ENCODE measurements around the gene ACP7.
"Not testable (repeated sequence)": the region's sequence is repeated elsewhere in the genome, so short reads cannot be mapped to it uniquely, and the experiment has no call there.

ACP7 gene

GRCh38 chr19:39078436-39079200 lies 5.5 kb upstream of the ACP7 start:
- DNase-seq: no peak

GRCh38 chr19:39080431-39080830 lies 3.7 kb upstream of the ACP7 start:
- DNase-seq: no peak

DNA sequence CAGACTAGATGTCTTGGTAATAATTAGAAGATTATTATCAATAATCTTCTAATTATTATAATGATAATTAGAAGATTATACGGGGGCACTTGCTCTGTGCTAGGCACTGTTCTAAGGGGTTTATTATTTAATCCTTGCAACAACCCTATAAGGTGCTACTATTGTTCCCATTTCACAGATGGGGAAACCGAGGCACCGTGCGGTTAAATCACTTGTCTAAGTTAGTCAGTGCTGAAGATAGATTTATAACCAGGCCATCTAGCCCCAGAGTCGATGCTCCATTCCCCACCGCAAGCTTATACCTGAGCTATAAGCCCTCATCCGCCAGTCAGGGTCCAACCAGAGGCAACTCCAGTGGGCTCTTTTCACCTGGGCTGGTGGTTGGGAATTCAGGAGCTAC lies 2.0 kb upstream of the ACP7 start:
- no peak for DNase-seq

DNA sequence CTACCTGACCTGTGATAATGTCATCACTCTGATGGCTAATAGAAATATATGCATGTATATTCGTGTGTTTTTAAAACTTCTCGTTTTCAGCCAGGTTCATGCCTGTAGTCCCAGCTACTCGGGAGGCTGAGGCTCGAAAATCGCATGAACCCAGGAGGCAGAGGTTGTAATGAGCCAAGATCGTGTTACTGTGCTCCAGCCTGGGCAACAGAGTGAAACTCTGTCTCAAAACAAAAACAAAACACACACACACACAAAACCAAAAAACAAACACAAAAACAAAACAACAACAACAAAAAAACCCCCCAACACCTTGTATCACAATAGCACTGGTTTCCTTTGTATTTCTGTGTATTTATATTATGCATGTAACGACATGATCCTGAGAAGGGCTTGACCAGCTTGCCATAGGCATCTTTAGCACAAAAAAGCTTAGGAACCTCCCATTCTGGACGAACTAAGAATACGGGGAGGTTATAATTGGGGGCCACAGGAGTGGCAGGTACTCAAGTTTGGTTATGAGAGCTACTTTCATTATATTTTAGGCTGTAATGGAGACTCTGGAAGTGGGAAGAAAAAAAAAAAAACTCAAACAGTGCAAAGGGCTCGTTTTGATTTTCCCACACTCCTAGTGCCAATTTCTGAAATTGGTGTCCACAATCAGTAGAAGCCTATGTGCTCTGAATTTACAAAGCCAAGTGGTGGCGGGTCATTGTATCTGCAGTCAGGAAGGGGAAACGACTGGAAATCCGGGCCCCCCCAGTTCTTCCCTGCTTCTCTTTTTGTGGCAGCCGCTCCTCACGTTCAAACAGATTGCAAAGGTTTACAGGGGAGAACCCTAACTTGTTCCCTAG lies 1.2 kb upstream of the ACP7 start:
- no peak for DNase-seq

DNA sequence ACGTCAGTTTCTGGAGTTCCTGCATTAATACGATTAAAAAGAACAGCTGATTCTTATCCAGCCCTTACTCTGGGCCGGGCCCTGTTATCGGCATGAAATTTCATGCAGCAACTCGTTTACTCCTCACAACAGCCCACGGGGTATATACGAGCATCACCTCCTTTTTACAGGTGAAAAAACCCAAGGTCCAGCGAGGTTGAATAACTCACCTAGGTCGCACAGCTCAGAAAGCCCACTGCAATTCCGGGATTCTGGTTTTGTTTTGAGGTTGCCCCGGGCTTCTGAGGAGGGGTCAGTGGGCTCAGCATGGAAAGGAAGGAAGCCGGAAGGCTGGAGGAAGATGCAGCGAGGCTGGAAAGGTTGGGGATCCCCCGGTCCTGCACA lies 577 bp upstream of the ACP7 start:
- DNase-seq: no peak

- DNase-seq: no peak
Measured at GRCh38 chr19:39084732-39085080, 538 bp downstream of the ACP7 start.

- DNase-seq: no peak
Measured at GRCh38 chr19:39085392-39085791, 1.2 kb downstream of the ACP7 start.

GRCh38 chr19:39086386-39086785 lies 2.2 kb downstream of the ACP7 start:
- DNase-seq: no peak

DNA sequence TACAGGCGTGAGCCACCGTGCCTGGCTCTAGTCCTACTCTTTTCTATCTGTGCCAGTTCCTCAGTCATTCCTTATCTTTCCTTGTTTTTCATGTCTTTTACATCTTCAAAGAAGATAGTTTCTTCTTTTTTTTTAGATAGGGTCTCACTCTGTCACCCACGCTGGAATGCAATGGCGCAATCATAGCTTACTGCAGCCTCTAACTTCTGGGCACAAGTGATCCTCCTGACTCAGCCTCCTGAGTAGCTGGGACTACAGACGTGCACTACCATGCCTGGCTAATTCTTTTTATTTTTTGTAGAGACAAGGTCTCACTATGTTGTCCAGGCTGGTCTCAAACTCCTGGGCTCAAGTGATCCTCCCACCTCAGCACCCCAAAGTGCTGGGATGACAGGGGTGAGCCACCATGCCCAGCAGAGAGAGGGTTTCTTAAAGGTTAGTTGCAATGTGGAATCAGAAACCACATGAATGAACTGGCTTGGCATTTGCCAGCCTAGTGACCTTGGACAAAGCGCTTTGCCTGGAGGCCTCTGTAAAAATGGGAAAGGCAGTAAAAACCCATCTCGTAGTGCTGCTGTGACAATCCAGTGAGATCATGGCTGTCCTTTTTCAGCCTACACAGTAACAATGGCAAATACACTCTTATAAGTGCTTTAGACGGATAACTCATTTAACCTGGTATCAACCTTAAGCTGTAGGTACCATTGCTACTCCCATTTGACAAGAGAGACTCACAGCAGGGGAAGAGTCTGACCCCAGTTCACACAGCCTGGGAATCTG lies 3.9 kb downstream of the ACP7 start:
- no peak for DNase-seq

DNA sequence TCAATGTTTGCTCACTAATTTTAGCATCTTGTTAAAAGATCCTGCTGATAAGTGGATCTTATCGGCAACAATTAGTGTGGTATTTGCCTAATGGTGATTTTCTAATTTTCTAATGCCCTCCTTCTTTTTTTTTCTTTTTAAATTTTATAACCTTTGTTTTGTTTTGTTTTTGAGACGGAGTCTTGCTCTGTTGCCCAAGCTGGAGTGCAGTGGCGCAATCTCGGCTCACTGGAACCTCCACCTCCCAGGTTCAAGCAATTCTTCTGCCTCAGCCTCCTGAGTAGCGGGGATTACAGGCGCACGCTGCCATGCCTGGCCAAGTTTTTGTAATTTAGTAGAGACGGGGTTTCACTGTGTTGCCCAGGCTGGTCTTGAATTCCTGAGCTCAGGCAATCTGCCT lies 5.8 kb downstream of the ACP7 start:
- not testable (repeated sequence) for DNase-seq

- no peak for DNase-seq
Measured at GRCh38 chr19:39090881-39091280, 6.7 kb downstream of the ACP7 start.

GRCh38 chr19:39095799-39096540 lies 11.8 kb downstream of the ACP7 start:
- DNase-seq: not testable (repeated sequence)

- DNase-seq: no peak
Measured at GRCh38 chr19:39097299-39097698, 13.1 kb downstream of the ACP7 start.

GRCh38 chr19:39097721-39098120 lies 13.6 kb downstream of the ACP7 start:
- DNase-seq: no peak

DNA sequence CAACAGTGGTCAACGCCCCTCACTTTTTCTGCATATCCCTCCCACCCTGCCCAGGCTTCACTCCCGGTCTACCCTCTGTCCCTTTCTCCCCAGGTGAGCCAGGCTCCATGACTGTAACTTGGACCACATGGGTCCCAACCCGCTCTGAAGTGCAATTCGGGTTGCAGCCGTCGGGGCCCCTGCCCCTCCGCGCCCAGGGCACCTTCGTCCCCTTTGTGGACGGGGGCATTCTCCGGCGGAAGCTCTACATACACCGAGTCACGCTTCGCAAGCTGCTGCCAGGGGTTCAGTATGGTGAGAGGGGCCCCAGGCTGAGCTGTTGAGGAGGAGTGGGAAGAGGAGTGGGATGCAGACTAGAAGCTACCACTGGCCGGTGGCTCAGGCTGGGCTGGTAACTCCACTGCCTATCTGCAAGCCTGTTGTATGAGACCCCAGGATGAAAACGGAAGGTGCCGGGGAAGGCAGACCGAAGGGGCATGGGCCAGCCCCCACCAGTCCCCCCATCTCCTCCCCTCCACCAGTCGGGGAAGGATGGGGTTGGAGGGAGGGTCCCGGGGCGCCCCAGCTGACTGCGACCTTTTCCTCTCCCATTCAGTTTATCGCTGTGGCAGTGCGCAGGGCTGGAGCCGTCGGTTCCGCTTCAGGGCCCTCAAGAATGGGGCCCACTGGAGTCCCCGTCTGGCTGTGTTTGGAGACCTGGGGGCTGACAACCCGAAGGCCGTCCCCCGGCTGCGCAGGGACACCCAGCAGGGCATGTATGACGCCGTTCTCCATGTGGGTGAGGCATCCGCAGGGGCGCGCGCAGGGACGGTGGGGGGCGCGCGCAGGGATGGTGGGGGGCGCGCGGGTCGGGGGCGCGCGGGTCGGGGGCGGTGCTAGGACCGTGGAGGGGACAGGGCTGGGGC lies 14.4 kb downstream of the ACP7 start:
- DNase-seq: no peak

- DNase-seq: no peak
Measured at GRCh38 chr19:39099341-39099740, 15.2 kb downstream of the ACP7 start.

GRCh38 chr19:39100500-39101166 lies 16.5 kb downstream of the ACP7 start:
- DNase-seq: no peak

- DNase-seq: no peak
Measured at GRCh38 chr19:39103151-39103550, 19.0 kb downstream of the ACP7 start.

DNA sequence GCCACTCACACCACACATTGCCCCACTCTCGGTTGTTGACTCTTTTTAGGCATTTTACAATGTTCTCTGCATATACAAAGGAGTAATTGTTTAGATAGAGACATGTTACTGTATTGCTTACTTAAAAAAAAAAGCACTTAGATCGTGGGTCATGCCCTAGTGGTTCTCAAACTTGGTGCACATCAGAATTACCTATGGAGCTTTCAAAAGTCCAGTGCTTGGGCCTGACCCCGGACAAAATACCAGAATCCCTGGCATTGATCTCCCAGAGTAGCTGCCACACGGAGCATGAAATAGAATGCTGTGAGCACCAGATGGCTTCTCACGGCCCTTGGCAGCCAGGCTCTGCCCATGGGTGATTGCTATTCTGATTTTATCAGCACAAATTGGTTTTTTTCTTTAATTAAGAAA lies 20.0 kb downstream of the ACP7 start:
- DNase-seq: no peak

DNA sequence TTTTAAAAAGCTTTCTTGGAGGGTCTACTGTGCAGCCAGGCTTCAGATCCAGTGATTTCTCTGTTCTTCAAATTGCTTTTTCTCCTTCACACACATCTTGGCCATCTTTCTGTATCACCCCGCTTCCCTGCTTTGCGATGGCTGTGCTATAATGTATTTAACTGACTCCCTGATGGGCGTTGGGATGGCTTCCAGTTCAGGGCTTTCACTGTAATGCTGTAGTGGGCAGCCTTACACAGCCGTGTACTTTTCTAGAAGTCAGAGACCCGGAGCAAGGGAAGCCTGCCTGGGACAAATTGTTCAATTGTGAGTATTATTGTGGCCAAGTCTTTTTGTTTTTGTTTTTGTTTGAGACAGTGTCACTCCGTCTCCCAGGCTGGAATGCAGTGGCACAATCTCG lies 22.0 kb downstream of the ACP7 start:
- DNase-seq: no peak

DNA sequence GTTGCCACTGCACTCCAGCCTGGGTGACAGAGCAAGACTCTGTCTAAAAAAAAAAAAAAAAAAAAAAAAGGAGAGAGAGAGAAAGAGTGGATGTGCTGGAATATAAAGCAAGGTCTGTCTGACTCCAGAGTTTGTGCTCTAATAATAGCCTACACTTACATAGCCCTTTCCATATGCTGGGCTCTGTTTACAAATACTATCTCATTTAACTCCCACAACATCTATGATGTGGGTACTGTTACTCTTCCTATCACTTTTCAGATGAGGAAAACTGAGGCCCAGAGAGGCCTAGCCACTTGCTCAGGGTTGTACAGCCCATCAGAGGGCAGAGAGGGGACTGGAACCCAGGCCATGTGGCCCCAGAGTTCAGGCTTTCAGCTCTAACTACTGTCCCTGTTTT lies 25.5 kb downstream of the ACP7 start:
- DNase-seq: no peak

All from NCI-H510A treated with DMSO at 0.1 percent for 48 hours (cell line).